Measurements from ENCODE around the gene RHBG.

Gene RHBG

GRCh38 chr1:156356262-156356874 lies 12.6 kb upstream of the RHBG start:
- no peak for DNase-seq (ENCODE audit: low read depth)
- no peak overlapping the region for H3K4me3 ChIP-seq (ENCODE audit: low read depth, low read length)
- no peak for TF ChIP-seq CTCF (IDR thresholded peaks at IDR 0.05; ENCODE audit: control insufficient read depth, extremely low read depth, insufficient read depth)

GRCh38 chr1:156356875-156357534 lies 12.0 kb upstream of the RHBG start:
- TF ChIP-seq CTCF (IDR thresholded peaks at IDR 0.05; ENCODE audit: control insufficient read depth, extremely low read depth, insufficient read depth) = peak; percentile 98
- H3K4me3 ChIP-seq (ENCODE audit: low read depth, low read length) = no peak overlapping the region
- peak; percentile 35 for DNase-seq (ENCODE audit: low read depth)

GRCh38 chr1:156357977-156358376 lies 11.0 kb upstream of the RHBG start:
- TF ChIP-seq CTCF (IDR thresholded peaks at IDR 0.05; ENCODE audit: control insufficient read depth, extremely low read depth, insufficient read depth) = no peak
- no peak for DNase-seq (ENCODE audit: low read depth)
- no peak overlapping the region for H3K4me3 ChIP-seq (ENCODE audit: low read depth, low read length)

GRCh38 chr1:156358641-156359040 lies 10.4 kb upstream of the RHBG start:
- no peak for DNase-seq (ENCODE audit: low read depth)
- no peak overlapping the region for H3K4me3 ChIP-seq (ENCODE audit: low read depth, low read length)
- no peak for TF ChIP-seq CTCF (IDR thresholded peaks at IDR 0.05; ENCODE audit: control insufficient read depth, extremely low read depth, insufficient read depth)

GRCh38 chr1:156359249-156359648 lies 9.8 kb upstream of the RHBG start:
- no peak overlapping the region for H3K4me3 ChIP-seq (ENCODE audit: low read depth, low read length)
- DNase-seq (ENCODE audit: low read depth) = no peak
- no peak for TF ChIP-seq CTCF (IDR thresholded peaks at IDR 0.05; ENCODE audit: control insufficient read depth, extremely low read depth, insufficient read depth)

GRCh38 chr1:156359973-156360372 lies 9.0 kb upstream of the RHBG start:
- no peak overlapping the region for H3K4me3 ChIP-seq (ENCODE audit: low read depth, low read length)
- TF ChIP-seq CTCF (IDR thresholded peaks at IDR 0.05; ENCODE audit: control insufficient read depth, extremely low read depth, insufficient read depth) = no peak
- DNase-seq (ENCODE audit: low read depth) = no peak

- H3K4me3 ChIP-seq (ENCODE audit: low read depth, low read length) = no peak overlapping the region
- TF ChIP-seq CTCF (IDR thresholded peaks at IDR 0.05; ENCODE audit: control insufficient read depth, extremely low read depth, insufficient read depth) = no peak
- no peak for DNase-seq (ENCODE audit: low read depth)
These were observed 8.5 kb upstream of the RHBG start for GRCh38 chr1:156360534-156360933.

Measured in LNCaP clone FGC (cell line).